C4-2B (cell line): ENCODE results near the gene VPS50.
"Not testable (repeated sequence)": the region's sequence is repeated elsewhere in the genome, so short reads cannot be mapped to it uniquely, and the experiment has no call there.

Source experiments
- H3K27ac ChIP-seq: fragments of 450-650 bp; 2 replicates; pipeline ENCODE4 v1.5.1; 2017
- ZFX ChIP-seq: fragments of 450-650 bp; IDR thresholded peaks from 2 replicates; pipeline ENCODE4 v1.6.1; 2017
- TF ChIP-seq, protein P1 (sequence below): fragments of 450-650 bp; conservative IDR thresholded peaks from 2 replicates; pipeline ENCODE4 v1.5.1; 2017; ENCODE audit warnings: mild to moderate bottlenecking

The VPS50 gene

DNA sequence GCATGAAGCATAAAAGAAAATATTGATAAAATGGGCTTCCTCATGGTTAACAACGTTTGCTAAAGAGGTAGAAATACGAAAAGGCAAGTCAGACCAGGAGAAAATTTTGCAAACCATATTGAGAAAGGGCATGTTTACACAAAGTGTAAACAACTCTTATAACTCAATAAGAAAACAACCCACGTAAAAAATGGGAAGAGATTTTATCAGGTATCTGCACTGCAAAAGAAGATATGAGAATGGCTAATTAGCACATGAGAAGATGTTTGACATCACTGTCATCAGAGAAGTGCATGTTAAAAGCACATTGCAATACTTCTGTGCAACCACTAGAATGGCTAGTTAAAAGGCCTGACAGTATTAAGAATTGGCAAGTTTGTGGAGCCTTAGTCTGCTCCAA lies 99.5 kb downstream of the VPS50 start:
- no peak overlapping the region for H3K27ac ChIP-seq
- TF ChIP-seq, protein P1, sequence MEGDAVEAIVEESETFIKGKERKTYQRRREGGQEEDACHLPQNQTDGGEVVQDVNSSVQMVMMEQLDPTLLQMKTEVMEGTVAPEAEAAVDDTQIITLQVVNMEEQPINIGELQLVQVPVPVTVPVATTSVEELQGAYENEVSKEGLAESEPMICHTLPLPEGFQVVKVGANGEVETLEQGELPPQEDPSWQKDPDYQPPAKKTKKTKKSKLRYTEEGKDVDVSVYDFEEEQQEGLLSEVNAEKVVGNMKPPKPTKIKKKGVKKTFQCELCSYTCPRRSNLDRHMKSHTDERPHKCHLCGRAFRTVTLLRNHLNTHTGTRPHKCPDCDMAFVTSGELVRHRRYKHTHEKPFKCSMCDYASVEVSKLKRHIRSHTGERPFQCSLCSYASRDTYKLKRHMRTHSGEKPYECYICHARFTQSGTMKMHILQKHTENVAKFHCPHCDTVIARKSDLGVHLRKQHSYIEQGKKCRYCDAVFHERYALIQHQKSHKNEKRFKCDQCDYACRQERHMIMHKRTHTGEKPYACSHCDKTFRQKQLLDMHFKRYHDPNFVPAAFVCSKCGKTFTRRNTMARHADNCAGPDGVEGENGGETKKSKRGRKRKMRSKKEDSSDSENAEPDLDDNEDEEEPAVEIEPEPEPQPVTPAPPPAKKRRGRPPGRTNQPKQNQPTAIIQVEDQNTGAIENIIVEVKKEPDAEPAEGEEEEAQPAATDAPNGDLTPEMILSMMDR, result no peak; the same call in 1 of the 2 replicates
- TF ChIP-seq ZFX, result no peak

DNA sequence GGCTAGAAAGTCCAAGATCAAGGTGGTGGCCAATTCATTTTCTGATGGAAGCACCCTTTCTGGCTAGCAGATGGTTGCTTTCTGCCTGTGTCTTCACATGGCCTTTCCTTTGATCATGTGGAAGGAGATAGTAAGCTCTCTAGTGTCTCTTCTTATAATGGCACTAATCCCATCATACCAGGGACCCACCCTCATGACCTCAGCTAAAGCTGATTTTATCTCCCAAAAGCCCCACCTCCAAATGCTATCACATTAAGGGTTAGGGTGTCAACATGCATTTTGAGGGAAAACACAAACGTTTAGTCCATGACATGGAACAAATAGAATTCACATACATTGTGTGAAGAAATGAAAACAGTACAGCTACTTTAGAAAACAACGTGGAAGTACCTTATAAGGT lies 100.0 kb downstream of the VPS50 start:
- no peak for TF ChIP-seq ZFX
- TF ChIP-seq, protein P1, result no peak
- no peak overlapping the region for H3K27ac ChIP-seq

DNA sequence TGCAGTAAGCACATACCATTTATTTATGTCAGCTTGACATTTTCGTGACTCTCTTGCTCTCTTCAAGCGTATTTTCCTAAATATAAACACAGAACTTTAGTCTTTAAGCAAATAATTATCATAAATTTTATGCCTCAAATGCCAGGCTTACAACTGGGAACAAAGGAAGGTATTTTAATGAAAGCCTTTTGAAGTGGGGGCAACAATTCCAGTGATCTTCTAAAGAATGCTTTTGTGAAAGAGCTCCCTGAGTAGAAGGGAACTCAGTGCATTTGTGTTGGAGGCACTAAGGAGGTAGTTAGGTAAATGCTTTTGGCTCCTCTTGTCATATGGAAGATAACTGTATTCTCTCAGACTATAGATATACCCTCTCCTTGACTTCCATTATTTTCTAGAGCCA lies 104.9 kb downstream of the VPS50 start:
- TF ChIP-seq, protein P1, result no peak
- no peak for TF ChIP-seq ZFX
- no peak overlapping the region for H3K27ac ChIP-seq

DNA sequence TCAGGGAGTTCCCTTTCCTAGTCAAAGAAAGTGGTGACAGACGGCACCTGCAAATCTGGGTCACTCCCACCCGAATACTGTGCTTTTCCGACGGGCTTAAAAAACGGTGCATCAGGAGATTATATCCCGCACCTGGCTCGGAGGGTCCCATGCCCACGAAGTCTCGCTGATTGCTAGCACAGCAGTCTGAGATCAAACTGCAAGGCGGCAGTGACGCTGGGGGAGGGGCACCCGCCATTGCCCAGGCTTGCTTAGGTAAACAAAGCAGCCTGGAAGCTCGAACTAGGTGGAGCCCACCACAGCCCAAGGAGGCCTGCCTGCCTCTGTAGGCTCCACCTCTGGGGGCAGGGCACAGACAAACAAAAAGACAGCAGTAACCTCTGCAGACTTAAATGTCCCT lies 110.0 kb downstream of the VPS50 start:
- not testable (repeated sequence) for H3K27ac ChIP-seq

DNA sequence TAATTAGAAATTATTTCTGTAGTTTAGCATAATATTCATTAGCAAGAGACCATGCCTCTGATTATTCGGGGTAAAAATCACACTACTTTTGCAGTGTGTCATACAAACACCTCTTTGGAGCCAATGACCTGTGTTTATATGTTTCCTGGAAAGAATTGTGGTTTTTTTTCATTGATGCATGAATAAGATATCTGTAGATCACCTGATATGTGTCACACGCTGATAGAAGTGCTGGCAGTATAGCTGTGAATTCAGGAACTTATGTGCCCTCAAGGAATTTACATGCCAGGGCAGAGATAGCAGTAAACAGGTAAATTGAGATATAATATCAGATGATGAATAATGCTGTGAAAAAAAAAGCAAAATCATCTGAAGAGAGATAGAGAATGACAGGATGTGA lies 118.2 kb downstream of the VPS50 start:
- H3K27ac ChIP-seq, result no peak overlapping the region
- TF ChIP-seq ZFX, result no peak
- TF ChIP-seq, protein P1, result no peak

DNA sequence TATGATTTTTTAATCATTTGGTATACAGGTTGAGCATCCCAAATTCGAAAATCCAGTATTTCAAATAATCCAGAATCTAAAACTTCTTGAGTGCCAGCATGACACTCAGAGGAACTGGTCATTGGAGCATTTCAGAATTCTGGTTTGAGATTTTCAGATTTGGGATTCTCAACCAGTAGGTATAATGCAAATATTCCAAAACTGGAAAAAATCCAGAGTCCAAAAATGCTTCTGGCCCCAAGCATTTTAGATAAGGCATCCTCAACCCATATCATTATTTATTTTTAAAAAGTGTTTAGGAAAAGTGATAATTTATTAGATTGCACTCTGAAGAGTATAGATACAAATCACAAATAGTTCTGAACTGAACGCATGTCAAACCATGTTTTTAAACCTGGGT lies 120.7 kb downstream of the VPS50 start:
- H3K27ac ChIP-seq, result no peak overlapping the region
- TF ChIP-seq, protein P1, result no peak
- TF ChIP-seq ZFX, result no peak

DNA sequence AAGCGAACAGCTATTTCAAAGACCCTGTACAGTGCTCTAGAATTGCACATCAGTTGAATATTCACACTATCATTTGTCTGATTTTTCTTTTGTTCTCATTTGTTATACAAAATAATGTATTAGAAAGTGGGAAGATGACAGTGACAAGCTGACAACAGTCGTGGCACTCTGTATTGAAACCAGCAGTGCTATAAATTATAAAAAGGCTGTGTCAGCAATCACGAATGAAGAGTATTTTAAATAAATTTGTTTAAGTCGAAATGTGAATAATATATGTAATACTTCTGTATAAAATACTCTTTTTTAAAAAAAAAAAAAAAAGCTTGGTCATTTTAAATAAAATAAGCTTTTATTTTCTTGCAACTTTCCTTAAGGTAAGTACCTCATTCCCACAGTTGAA lies 122.6 kb downstream of the VPS50 start:
- no peak for TF ChIP-seq ZFX
- TF ChIP-seq, protein P1, result no peak
- no peak overlapping the region for H3K27ac ChIP-seq

DNA sequence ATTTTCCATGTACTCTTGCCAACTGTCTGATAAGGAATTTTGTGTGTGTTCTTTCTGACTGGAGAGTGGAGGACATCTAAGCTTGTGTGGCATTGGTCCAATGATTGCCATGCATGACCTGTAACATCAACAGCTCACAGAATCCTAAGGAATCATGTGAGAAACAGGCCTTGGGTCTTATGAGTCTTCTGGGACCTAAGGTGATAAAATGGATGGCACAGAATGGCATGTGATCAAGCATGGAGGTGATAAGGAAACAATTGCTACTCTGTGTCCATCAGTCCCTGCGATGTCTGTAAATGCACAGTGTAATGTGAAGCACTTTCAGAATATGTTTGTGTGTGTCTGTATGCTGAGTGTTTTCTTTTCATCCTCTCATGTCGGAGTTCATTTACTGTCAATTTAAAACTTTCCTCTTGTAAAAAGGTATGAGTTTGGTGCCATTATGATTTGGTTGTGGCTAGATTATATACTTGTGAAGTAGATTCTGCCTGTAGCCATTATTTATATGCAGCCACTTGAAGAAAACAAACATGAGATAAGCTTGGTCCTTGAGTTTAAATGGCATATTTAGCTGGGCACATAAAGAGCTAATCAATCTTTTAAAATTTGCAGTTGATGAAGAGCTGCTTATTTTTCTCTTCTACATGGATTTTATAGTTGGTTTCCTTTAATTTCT lies 127.5 kb downstream of the VPS50 start:
- no peak overlapping the region for H3K27ac ChIP-seq
- no peak for TF ChIP-seq ZFX
- TF ChIP-seq, protein P1, result no peak
